Measurements from ENCODE around the gene ENTPD8.
"Not testable (repeated sequence)": the region's sequence is repeated elsewhere in the genome, so short reads cannot be mapped to it uniquely, and the experiment has no call there.

ENTPD8 gene

DNA sequence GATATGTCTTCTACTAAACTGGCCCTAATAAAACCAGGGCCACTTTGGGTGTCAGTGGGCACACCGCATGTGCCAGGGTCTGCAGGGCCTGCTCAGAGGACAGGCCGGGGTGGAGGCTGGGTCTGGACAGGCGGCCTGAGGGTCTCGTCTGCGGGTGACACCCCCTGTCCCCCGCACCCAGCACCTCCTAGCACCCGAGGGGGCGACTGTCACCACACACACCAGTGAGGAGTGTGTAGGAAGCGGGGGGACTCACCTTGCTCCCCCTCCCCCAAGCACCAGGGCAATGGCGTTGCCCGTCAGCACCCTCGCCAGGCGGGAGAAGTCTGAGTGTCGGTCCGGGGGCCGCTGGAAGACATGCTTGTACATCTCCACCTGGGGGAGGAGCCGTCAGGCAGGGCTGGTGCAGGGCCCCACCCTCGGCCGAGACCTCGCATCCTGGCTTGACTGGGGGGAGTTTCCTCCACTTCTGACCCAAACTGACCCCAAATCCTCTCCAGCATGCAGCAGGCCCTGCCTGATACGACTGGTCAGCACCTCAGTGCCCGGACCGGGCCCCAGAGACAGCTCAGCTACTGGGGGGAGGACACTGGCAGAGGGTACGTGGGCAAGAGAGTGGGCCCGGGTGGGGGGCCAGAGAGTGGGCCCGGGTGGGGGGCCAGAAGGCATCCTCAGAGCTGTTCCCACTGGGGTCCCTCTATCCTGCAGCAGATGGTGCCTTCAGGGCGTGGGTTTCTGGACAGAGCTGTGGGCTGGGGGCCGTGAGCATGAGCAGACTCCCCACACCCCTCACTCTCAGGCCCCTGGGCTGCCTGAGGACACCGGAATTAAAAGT lies 36.8 kb upstream of the ENTPD8 start:
- no peak for DNase-seq (ENCODE audit: low read depth in 2 of 2, low spot score in 1 of 2)

DNA sequence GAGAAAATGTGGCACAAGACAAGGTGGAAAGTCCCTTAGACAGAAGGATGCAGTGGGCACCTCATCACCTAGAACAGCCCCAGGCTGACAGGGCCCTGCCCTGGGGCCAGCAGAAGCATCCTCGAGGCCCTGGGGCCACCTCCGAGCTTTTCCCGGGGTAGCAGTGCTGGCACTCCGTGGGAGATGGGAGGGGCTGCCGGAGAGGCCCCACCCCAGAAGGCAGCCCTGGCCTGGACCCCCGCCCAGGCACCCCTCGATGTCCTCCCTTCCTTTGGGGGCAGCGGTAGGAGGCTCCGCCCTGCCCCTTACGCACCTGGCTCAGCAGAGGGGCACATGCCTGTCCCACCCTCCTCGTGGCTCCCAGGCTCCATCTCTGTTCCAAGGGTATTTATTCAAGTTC lies 35.7 kb upstream of the ENTPD8 start:
- DNase-seq (ENCODE audit: low read depth in 2 of 2, low spot score in 1 of 2): no peak

DNA sequence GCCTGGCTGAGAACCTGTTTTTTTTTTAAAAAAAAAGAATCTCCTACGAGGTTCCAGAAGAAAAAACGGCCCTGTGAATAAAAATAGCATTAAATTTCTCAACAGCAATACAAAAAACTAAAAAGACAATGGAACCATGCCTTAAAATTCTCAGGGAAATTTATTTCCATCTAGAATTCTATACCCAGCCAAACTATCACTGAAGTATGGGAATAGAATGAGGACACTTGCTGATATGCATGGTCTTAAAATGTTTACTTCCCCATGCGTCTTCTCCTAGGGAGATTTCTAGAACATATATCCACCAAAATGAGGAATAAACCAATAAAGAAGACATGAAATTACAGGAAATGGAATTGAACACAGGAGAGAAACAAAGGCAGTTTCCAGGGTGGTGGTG lies 34.5 kb upstream of the ENTPD8 start:
- DNase-seq (ENCODE audit: low read depth in 2 of 2, low spot score in 1 of 2): no peak

DNA sequence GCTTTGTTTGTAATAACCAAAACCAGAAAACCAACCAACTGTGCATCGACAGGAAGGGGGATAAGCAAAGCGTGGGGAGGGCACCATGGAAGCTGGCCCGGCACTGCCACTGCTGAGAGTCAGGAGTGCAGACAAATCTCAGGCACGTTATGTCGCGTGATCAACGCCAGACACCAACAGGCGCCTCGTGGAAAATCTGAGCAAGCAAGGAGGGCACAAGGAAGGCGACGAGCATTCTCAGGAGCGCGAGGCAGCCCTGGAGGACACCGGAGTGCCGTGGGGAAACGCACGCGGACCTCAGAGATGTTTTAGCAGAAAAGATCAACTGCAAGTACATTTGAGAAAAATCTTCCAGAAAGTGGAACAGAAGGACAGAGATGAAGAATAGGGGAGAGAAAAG lies 33.1 kb upstream of the ENTPD8 start:
- no peak for DNase-seq (ENCODE audit: low read depth in 2 of 2, low spot score in 1 of 2)

DNA sequence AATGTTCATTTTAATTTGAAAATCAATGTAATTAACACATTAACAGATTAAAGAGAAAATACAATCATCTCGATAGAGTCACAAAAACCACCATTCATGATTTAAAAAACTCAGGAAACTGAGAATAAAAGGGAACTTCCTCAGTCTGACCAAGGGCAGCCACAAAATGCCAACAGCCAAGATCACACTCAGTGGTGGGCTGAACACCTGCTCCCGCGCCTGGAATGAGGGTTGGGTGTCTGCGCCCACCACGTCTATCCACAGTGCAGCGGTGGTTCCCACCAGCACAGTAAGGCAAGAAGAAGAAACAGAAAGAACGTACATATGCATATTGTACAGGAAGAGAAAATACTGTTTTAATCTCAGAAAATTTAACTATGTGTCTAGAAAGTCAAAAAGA lies 29.6 kb upstream of the ENTPD8 start:
- no peak for DNase-seq (ENCODE audit: low read depth in 2 of 2, low spot score in 1 of 2)

DNA sequence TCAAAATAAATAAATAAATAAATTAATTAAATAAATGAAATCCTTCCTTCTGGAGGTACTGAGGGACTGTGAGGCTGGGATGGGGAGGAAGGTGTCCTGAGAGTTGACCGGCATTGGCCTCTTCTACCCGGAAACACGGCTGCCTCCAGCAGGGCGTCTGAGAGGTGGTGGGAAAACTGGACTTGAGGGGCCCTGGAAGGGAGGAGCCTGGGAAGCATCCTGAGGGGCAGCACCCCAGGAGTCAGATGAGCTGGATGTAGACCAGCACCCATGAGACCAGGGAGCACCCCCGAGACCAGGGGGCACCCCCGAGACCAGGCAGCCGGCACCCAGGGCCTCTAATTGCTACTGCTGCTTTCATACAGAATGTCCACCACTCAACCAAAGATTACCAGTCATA lies 26.7 kb upstream of the ENTPD8 start:
- no peak for DNase-seq (ENCODE audit: low read depth in 2 of 2, low spot score in 1 of 2)

DNA sequence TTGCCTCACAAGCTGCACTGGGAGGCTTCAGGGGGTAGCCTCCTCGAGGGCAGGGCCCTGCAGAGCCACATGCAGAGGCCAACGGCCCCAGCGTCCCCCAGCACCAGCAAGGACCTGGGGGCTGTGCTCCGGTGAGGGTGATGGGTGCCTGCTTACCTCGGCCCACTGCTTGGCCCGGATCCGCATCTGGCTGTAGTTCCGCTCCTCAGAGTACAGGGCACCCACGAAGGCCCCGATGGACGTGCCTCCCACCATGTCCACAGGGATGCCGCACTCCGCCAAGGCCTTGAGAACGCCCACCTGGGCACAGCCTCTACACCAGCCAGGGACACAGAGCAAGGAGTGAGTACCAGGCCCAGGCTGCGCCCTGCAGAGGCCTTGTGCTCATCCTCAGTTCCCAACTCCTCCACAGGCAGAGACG lies 26.0 kb upstream of the ENTPD8 start:
- no peak for DNase-seq (ENCODE audit: low read depth in 2 of 2, low spot score in 1 of 2)

DNA sequence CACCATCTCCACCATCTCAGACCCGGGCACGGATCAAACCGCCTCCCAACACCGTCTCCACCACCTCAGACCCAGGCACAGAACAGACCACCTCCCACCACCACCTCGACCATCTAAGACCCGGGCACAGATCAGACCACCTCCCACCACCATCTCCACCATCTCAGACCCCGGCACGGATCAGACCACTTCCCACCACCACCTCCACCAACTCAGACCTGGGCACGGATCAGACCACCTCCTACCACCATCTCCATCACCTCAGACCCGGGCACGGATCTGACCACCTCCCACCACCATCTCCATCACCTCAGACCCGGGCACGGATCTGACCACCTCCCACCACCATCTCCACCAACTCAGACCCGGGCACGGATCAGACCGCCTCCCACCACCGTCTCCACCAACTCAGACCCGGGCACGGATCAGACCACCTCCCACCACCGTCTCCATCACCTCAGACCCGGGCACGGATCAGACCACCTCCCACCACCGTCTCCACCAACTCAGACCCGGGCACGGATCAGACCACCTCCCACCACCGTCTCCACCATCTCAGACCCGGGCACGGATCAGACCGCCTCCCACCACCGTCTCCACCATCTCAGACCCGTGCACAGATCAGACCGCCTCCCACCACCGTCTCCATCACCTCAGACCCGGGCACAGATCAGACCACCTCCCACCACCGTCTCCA lies 25.4 kb upstream of the ENTPD8 start:
- DNase-seq (ENCODE audit: low read depth in 2 of 2, low spot score in 1 of 2): not testable (repeated sequence)

DNA sequence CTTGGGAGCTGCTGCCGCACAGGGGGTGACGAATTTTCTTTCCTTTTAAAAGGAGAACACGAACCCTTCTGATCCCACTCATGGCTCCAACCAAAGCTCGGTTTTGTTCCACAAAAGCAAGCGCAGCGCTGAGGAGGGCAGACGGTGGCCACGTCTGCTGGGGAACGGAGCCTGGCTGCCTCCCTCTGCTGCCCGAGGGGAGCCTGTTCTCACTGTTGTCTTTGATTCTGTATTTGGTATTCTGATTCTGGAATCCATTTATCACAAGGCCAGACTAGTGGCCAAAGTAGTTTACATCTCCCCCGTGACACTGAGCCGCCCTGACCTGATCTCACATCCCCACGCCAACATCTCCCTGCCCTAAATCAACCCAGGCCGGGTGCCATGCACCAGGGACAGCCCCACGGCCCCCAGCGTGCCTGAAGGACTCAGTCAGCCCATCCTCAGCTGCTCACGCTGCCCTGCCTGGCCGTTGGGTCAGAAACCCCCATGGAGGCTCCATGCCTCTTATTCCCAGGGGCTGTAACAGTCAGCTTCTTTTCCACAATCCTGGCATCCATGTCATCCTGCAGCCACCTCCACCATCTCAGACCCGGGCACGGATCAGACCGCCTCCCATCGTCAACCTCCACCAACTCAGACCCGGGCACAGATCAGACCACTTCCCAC lies 24.7 kb upstream of the ENTPD8 start:
- no peak for DNase-seq (ENCODE audit: low read depth in 2 of 2, low spot score in 1 of 2)

DNA sequence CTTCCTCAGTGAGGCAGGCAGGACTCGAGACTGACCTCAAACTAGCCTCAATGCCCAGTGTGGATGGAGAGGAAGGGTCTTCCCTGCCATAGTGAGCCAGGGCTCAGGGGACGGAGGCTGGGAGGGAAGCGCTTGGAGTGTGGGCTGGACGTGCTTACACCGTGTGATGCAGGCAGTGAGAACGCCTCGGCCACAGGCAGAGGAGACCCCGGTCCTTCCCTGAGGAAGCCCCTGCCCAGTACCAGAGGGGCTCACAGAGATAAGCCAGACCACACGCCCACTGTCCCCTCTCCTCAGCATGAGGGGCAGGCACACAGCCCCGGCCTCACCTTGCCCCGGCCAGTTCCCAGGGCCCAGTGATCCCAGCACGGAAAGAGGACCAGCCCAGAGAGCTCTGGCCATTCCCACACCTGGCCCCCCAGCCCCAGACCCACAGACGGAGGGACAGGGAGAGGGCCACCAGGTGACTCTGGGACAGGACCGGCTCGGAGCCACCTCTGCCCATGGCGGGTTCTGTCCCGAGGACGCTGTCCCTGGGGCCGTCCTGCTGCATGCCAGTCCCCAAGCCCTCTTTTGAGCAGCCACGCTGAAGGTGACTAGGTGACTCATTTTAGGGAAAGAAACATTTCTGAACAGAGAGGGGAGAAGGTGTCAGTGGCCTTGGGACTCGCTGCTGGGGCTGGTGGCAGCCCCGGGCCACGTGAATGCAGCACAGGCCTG lies 24.0 kb upstream of the ENTPD8 start:
- no peak for DNase-seq (ENCODE audit: low read depth in 2 of 2, low spot score in 1 of 2)

DNA sequence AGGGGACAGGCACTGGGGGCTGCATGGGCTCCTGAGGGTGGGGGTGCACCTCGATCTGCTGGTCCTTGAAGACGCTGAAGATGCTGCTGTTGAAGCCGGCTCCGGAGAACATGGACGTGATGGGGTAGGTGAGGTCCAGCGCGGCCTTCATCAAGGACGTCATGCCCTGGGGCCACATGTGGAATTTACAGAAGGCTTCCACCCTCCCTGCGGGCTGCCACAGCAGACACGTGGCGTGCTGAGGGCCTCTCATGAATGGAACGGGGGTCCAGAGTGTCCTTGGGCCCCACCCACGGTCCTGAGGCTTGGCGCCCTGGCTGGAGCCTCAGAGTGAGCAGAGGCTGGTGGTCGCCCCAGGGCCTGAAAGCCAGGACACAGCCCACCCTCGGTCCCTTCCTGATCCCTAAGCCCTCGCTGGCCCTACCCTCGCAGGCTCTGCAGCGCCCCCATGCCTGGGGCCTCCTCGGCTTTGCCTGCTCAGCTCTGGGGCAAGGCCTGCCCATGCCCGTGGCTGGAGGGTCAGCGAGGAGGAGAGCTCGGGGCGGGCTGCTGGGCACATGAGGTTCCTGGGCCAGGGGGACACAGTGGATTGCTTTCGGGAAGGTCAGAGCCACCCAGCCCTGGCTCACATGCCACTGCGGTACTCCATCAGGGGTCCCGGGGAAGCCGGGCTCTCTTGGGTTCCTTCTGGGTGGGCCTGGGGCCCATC lies 23.3 kb upstream of the ENTPD8 start:
- no peak for DNase-seq (ENCODE audit: low read depth in 2 of 2, low spot score in 1 of 2)

DNA sequence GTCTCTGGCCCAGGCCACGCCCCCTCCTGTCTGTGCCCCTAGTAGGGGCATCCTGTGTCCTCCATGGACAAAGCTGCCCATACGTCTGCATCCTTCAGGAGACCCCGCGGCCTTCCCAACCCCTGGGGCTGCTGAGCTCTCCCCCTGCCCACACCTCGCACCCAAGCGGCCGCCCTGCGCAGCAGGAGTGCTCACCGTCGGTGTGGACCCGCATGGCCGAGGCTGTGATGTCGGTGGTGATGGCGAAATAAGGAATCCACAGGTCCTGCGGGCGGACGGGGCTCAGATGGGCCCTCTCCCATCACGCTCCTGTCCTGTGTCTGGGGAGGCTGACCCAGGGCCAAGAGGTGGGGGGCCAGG lies 22.8 kb upstream of the ENTPD8 start:
- DNase-seq (ENCODE audit: low read depth in 2 of 2, low spot score in 1 of 2): no peak

DNA sequence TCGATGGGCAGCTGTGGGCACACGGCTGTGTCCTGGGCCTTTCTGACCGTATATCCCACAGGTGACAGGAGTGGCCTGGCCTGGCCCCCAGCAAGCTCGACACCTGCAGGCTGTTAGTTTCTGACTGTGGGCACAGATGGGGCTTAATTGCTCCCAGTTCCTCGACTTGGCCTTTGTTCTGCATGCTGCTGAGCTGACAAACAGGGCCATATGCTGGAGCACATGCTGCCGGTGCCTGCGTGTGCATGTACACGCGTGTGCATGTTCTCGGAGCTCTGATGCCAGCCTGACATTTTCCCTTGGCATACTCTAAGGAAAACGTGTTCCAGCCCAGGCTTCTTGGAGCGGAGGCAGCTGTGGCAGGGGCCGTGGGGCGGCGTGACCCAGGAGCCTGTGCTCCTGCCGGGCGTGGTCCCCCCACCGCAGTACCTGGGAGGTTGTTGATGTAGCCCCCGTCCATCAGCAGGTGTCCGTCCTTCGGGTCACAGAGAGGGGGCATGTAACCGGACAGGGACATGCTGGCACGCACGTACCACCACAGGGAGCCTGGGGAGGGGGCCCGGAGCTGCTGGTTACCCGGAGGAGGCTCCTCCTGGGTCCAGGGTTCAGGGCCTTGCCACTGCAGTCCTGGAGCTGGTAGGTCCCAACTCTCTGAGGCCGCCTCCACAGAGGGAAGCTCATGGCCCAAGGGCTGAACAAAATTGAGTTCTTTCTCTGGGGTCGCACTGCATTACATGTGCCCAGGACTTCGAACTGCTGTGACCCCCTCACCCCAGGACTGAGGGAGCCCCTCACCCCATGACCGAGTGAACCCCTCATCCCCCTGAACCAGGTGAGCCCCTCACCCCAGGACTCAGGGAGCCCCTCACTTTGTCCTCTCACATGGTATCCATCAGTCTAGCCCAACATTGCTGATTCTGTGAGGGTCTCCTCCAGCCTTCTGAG lies 22.1 kb upstream of the ENTPD8 start:
- no peak for DNase-seq (ENCODE audit: low read depth in 2 of 2, low spot score in 1 of 2)

DNA sequence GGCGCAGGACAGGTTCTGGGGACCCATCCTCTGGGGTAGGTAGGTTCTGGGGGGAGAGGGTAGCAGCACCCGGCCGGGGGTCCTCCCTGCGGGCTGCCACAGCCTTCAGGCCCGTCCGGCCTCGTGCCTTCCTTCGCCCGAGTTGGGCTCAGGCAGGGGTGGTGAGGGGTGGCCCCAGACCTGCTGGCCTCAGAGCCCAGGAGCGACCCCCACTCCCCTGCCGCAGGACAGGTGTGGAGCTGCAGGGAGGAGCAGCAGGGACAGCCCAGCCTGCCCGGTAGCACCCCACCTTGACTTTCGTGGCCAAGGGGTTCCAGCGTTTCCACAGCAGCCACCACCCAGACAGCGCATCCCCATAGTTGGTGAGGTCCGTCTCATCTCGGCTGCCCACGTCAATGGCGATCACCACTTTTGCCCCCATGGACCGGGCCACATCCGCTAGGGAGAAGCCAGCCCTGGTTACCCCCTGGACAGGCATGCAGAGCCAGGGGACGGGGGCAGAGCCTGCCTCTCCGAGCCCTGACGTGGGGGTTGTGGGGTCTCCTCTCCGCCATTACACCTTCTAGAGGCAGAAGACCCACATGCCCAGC lies 21.3 kb upstream of the ENTPD8 start:
- DNase-seq (ENCODE audit: low read depth in 2 of 2, low spot score in 1 of 2): no peak

DNA sequence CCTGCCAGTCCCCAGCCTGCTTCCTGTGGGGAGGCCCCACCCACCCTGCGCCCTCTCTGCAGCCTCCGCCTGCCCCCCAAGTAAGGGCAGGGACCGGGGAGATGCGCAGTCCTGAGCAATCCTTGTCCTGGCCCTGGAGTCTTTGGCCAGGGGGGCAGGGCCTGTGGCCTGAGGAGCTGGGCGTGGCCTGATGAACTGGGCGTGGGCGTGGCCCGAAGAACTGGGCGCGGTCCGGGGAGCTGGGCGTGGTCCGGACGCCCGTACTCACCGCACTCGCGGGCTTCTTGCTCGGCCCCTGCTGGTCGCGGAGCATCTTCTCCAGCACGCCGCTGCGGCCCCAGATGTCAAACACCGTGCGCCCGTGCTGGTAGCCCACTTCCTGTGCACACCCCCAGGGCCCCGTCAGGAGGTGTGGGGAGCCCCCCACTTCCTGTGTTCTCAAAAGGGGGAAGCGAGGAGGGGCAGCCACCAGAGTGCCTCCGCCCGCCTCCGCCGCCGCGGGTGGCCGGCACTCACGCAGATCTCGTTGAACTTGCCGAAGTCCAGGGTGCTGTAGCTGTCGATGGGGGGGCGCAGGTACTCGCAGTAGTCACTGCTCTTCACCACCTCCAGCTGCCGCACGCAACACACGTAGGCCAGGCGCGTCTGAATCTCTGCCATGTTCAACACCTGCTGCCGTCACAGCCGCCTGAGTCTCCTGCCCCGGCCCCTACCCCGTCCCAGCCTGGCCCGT lies 20.7 kb upstream of the ENTPD8 start:
- DNase-seq (ENCODE audit: low read depth in 2 of 2, low spot score in 1 of 2): peak; percentile 53 to 73

DNA sequence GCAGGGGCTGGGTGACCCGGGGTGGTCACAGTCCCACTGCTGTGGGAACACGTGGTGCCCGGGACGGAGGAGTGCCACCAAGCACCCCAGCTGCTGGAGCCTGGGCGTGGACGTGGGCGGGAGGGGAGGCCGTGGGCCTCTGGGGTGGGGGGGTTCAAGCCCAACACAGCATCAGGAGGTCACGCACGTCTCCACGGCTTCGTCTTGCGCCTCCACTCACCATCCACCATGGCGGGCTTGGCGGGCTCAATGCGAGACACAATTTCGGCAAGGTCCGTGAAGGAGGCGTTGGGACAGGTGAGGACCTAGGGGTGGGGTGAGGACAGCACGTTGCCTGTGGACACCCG lies 20.1 kb upstream of the ENTPD8 start:
- DNase-seq (ENCODE audit: low read depth in 2 of 2, low spot score in 1 of 2): no peak

DNA sequence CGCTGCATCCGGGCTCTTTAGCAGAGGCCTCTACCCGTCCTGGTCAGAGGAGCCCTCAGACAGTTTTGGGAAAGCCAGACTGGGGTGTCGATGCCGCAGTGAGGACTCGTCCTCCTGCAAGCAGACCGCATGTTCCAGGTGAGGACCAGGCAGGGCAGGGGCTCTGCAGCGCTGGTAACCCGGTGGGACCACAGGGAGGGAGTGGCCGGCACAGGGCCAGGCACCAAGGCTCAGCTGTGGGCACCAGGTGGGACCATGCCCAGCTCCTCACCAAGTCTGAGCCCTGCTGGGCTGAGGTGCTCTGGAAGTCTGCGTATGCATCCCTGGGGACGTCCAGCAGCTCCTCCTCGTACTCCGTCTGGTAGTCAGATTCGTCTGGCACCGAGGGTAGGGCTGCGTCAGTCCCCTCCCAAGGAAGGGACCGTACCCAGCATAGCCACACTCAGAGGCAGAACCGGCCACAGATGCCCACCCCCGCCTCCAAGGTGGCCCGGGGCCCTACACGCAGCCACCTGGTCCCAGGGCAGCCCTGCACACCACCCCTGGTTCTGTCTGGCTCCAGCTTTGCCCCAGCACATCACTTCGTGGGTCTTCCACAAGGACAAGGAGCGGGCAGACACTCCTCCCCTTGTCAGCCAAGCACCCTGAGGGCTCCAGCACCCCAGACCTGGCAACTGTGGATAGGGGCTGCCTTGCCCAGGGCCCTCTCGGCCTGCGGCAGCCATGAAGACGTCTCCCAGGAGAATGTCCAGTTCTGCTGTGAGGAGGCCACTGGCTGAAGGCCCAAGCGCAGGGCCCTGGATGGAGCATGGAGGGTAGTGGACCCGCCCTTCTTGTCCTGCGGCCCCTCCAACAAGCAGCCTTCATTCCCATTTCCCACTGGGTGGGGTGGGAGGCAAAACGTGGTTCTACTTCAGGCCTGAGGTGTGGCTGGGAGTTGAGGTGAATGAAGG lies 19.5 kb upstream of the ENTPD8 start:
- no peak for DNase-seq (ENCODE audit: low read depth in 2 of 2, low spot score in 1 of 2)
